ENCODE results near the gene BANK1. TPM values are rescaled to one million over a fixed set of nuclear protein-coding genes. Genes with fewer than 3 reads are reported as not detected.

BANK1 gene
- total RNA-seq, 1 experiment from 2014 or later, result 1.1 TPM

DNA sequence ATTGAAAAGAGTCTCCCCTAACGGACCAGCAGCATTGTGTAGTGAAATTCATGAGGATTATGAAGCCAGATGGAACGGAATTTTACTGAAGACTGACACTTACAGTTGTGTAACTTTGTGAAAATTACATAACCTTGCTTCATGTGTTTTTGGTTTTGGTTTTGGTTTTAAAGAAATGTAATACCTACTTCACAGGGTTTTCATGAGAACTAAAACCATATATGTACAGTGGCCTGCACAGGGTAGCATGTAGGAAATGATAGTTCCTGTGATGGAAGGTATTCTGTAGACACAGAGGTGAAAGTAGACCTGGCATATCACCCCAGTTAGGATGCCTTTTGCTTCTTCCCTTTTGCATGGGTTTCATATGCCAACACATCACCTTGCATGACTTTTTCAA, 247.0 kb downstream of the BANK1 start:
- Histone ChIP-seq H2AFZ (ENCODE audit: low read length) (no peak overlapping the region), H3K4me1 (ENCODE audit: insufficient read depth, low read length) (no peaks in the 10 kb centered on the region), H3K18ac (ENCODE audit: insufficient read length, low read depth, low read length) (no peak overlapping the region), H3K79me1 (ENCODE audit: insufficient read depth, low read depth, low read length, poor library complexity, severe bottlenecking) (no peaks in the 10 kb centered on the region), H4K8ac (replicated peaks; ENCODE audit: insufficient read length, low read depth, low read length) (no peak overlapping the region), H3K9me3 (ENCODE audit: control insufficient read depth, low read depth, low read length) (no peaks in the 10 kb centered on the region), H3K9ac (ENCODE audit: extremely low read depth, insufficient read length, low read length) (no peak overlapping the region), H3K4me2 (ENCODE audit: insufficient read depth, insufficient read length, low read length) (no peak overlapping the region), H3K14ac (ENCODE audit: insufficient read depth, low read length) (no peak overlapping the region), H3T11ph (ENCODE audit: low read length) (no peak overlapping the region), H3K27me3 (ENCODE audit: insufficient read depth, low read length) (no peaks in the 10 kb centered on the region), H2BK120ac (ENCODE audit: low read depth, low read length, poor library complexity, severe bottlenecking) (no peak overlapping the region), H2BK5ac (ENCODE audit: insufficient read length, low read length) (no peak overlapping the region), H2BK12ac (ENCODE audit: insufficient read length, low read depth, low read length) (no peak overlapping the region), H3K23me2 (ENCODE audit: insufficient read length, low read depth, low read length, poor library complexity, severe bottlenecking) (no peaks in the 10 kb centered on the region), H3K56ac (ENCODE audit: insufficient read length, low read depth, low read length) (no peak overlapping the region), H4K91ac (ENCODE audit: insufficient read length, low read depth, low read length) (no peak overlapping the region), H2BK15ac (ENCODE audit: low read depth, low read length) (no peak overlapping the region), H2AK5ac (ENCODE audit: insufficient read length, low read length) (no peak overlapping the region), H2BK20ac (ENCODE audit: low read depth, low read length, poor library complexity, severe bottlenecking) (no peak overlapping the region), H3K79me2 (ENCODE audit: insufficient read depth, low read length) (no peaks in the 10 kb centered on the region), H4K20me1 (ENCODE audit: control insufficient read depth, insufficient read depth, insufficient read length) (no peaks in the 10 kb centered on the region), H3K23ac (ENCODE audit: insufficient read length, low read depth, low read length) (no peak overlapping the region), H3K27ac (ENCODE audit: insufficient read length, low read depth, low read length) (no peak overlapping the region), H4K5ac (ENCODE audit: insufficient read length, low read depth, low read length) (no peak overlapping the region), H3K4ac (ENCODE audit: low read depth, low read length) (no peak overlapping the region)
- no CpG with 5 or more reads among the region's 2 CpGs for WGBS (ENCODE audit: extremely low coverage, insufficient read length, low lambda C conversion rate)
- H3K36me3 Mint-ChIP-seq (ENCODE audit: insufficient read depth in 1 of 3, low read depth in 3 of 3), result no peaks in the 10 kb centered on the region
- TF ChIP-seq, protein P1, sequence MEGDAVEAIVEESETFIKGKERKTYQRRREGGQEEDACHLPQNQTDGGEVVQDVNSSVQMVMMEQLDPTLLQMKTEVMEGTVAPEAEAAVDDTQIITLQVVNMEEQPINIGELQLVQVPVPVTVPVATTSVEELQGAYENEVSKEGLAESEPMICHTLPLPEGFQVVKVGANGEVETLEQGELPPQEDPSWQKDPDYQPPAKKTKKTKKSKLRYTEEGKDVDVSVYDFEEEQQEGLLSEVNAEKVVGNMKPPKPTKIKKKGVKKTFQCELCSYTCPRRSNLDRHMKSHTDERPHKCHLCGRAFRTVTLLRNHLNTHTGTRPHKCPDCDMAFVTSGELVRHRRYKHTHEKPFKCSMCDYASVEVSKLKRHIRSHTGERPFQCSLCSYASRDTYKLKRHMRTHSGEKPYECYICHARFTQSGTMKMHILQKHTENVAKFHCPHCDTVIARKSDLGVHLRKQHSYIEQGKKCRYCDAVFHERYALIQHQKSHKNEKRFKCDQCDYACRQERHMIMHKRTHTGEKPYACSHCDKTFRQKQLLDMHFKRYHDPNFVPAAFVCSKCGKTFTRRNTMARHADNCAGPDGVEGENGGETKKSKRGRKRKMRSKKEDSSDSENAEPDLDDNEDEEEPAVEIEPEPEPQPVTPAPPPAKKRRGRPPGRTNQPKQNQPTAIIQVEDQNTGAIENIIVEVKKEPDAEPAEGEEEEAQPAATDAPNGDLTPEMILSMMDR (conservative IDR thresholded peaks at IDR 0.05), result no peak
- no peak overlapping the region for H3K4me3 Mint-ChIP-seq
- no peak for DNase-seq
- H3K4me1 Mint-ChIP-seq, result no peaks in the 10 kb centered on the region; a peak in 1 of 4 replicates
- H3K27me3 Mint-ChIP-seq (ENCODE audit: low read depth), result no peaks in the 10 kb centered on the region
- no peaks in the 10 kb centered on the region for H3K9me3 Mint-ChIP-seq
- no peak overlapping the region for H3K27ac Mint-ChIP-seq

Data from H9 (cell line).